ENCODE measurements around the gene C10orf62.
"Not testable (repeated sequence)": the region's sequence is repeated elsewhere in the genome, so short reads cannot be mapped to it uniquely, and the experiment has no call there.

- not testable (repeated sequence) for TF ChIP-seq CTCF, POLR2AphosphoS5, POLR2A, EP300 (IDR thresholded peaks at IDR 0.05)
Measured at GRCh38 chr10:97576487-97576886, 13.0 kb upstream of the C10orf62 start.

Data from stomach (tissue), 4 donors.